SK-N-SH treated with all-trans-retinoic acid at 6 μM for 48 hours (cell line): ENCODE data around the gene ARFGAP3.

Source experiments
- ATAC-seq: fragments of 200-7000 bp; cut with Tn5 transposase; 3 replicates; pipeline ENCODE4 v1.9.1; 2020; ENCODE audit warnings: mild to moderate bottlenecking, moderate library complexity
- ARNTL ChIP-seq: fragments of 450-650 bp; formaldehyde crosslinking; IDR thresholded peaks from 2 replicates; pipeline ENCODE4 v1.5.0; 2020; ENCODE audit warnings: low read depth, mild to moderate bottlenecking, moderate library complexity, borderline replicate concordance
- BACH2 ChIP-seq: fragments of 250-450 bp; sonication (Bioruptor Pico); IDR thresholded peaks from 2 replicates; pipeline ENCODE4 v1.9.0; 2021; ENCODE audit warnings: mild to moderate bottlenecking, borderline replicate concordance
- CREB5 ChIP-seq: fragments of 250-450 bp; sonication (Bioruptor Pico); IDR thresholded peaks from 2 replicates; pipeline ENCODE4 v1.5.1; 2020; ENCODE audit warnings: low read depth, mild to moderate bottlenecking, moderate library complexity
- CSDC2 ChIP-seq: fragments of 250-450 bp; sonication (Bioruptor Pico); IDR thresholded peaks from 2 replicates; pipeline ENCODE4 v1.5.0; 2020; ENCODE audit warnings: mild to moderate bottlenecking, moderate library complexity
- ESRRG ChIP-seq: fragments of 250-450 bp; sonication (Bioruptor Pico); IDR thresholded peaks from 2 replicates; pipeline ENCODE4 v1.6.1; 2021; ENCODE audit warnings: mild to moderate bottlenecking
- GLIS3 ChIP-seq: fragments of 250-450 bp; sonication (Bioruptor Pico); IDR thresholded peaks from 2 replicates; pipeline ENCODE4 v1.5.0; 2020; ENCODE audit warnings: mild to moderate bottlenecking, moderate library complexity
- ISL1 ChIP-seq: fragments of 250-450 bp; sonication (Bioruptor Pico); IDR thresholded peaks from 2 replicates; pipeline ENCODE4 v2.1.2; 2022; ENCODE audit warnings: mild to moderate bottlenecking, moderate library complexity
- OSR1 ChIP-seq: fragments of 250-450 bp; sonication (Bioruptor Pico); IDR thresholded peaks from 2 replicates; pipeline ENCODE4 v1.8.0; 2022; ENCODE audit warnings: moderate library complexity, mild to moderate bottlenecking, inconsistent platforms
- PPARA ChIP-seq: fragments of 250-450 bp; sonication (Bioruptor Pico); IDR thresholded peaks from 2 replicates; pipeline ENCODE4 v1.5.0; 2020; ENCODE audit warnings: mild to moderate bottlenecking, borderline replicate concordance
- RARB ChIP-seq: fragments of 250-450 bp; sonication (Bioruptor Pico); IDR thresholded peaks from 2 replicates; pipeline ENCODE4 v1.8.0; 2021; ENCODE audit warnings: mild to moderate bottlenecking, moderate library complexity
- SNAI2 ChIP-seq: fragments of 250-450 bp; sonication (Bioruptor Pico); IDR thresholded peaks from 2 replicates; pipeline ENCODE4 v1.5.0; 2020; ENCODE audit warnings: mild to moderate bottlenecking, moderate library complexity
- TCF4 ChIP-seq: fragments of 250-450 bp; sonication (Bioruptor Pico); IDR thresholded peaks from 2 replicates; pipeline ENCODE4 v1.8.0; 2021; ENCODE audit warnings: mild to moderate bottlenecking, moderate library complexity, borderline replicate concordance
- TOX ChIP-seq: fragments of 250-450 bp; sonication (Bioruptor Pico); IDR thresholded peaks from 2 replicates; pipeline ENCODE4 v1.8.0; 2021; ENCODE audit warnings: mild to moderate bottlenecking, moderate library complexity, borderline replicate concordance
- TSHZ2 ChIP-seq: fragments of 250-450 bp; sonication (Bioruptor Pico); IDR thresholded peaks from 2 replicates; pipeline ENCODE4 v1.5.0; 2020; ENCODE audit warnings: mild to moderate bottlenecking, moderate library complexity
- ZC3H10 ChIP-seq: fragments of 250-450 bp; sonication (Bioruptor Pico); IDR thresholded peaks from 2 replicates; pipeline ENCODE4 v1.5.1; 2021; ENCODE audit warnings: mild to moderate bottlenecking, moderate library complexity
- ZFP3 ChIP-seq: fragments of 250-450 bp; sonication (Bioruptor Pico); IDR thresholded peaks from 2 replicates; pipeline ENCODE4 v1.5.0; 2020; ENCODE audit warnings: mild to moderate bottlenecking, moderate library complexity
- ZFP30 ChIP-seq: fragments of 450-650 bp; formaldehyde crosslinking; IDR thresholded peaks from 2 replicates; pipeline ENCODE4 v1.5.0; 2022; ENCODE audit warnings: mild to moderate bottlenecking, moderate library complexity
- ZNF565 ChIP-seq: fragments of 450-650 bp; formaldehyde crosslinking; conservative IDR thresholded peaks from 2 replicates; pipeline ENCODE4 v1.5.0; 2020; ENCODE audit warnings: low read depth, mild to moderate bottlenecking, moderate library complexity
- ZNF70 ChIP-seq: fragments of 450-650 bp; formaldehyde crosslinking; IDR thresholded peaks from 2 replicates; pipeline ENCODE4 v1.5.0; 2020; ENCODE audit warnings: mild to moderate bottlenecking, moderate library complexity
- ZNF8 ChIP-seq: fragments of 450-650 bp; formaldehyde crosslinking; IDR thresholded peaks from 2 replicates; pipeline ENCODE4 v1.5.0; 2020; ENCODE audit warnings: mild to moderate bottlenecking, moderate library complexity
- TF ChIP-seq, protein P1 (sequence below): fragments of 250-450 bp; sonication (Bioruptor Pico); IDR thresholded peaks from 2 replicates; pipeline ENCODE4 v1.5.1; 2021; ENCODE audit warnings: mild to moderate bottlenecking, moderate library complexity
- TF ChIP-seq, protein P2 (sequence below): fragments of 250-450 bp; sonication (Bioruptor Pico); IDR thresholded peaks from 2 replicates; pipeline ENCODE4 v1.8.0; 2021; ENCODE audit warnings: low read depth, mild to moderate bottlenecking, moderate library complexity, borderline replicate concordance

ARFGAP3 gene

DNA sequence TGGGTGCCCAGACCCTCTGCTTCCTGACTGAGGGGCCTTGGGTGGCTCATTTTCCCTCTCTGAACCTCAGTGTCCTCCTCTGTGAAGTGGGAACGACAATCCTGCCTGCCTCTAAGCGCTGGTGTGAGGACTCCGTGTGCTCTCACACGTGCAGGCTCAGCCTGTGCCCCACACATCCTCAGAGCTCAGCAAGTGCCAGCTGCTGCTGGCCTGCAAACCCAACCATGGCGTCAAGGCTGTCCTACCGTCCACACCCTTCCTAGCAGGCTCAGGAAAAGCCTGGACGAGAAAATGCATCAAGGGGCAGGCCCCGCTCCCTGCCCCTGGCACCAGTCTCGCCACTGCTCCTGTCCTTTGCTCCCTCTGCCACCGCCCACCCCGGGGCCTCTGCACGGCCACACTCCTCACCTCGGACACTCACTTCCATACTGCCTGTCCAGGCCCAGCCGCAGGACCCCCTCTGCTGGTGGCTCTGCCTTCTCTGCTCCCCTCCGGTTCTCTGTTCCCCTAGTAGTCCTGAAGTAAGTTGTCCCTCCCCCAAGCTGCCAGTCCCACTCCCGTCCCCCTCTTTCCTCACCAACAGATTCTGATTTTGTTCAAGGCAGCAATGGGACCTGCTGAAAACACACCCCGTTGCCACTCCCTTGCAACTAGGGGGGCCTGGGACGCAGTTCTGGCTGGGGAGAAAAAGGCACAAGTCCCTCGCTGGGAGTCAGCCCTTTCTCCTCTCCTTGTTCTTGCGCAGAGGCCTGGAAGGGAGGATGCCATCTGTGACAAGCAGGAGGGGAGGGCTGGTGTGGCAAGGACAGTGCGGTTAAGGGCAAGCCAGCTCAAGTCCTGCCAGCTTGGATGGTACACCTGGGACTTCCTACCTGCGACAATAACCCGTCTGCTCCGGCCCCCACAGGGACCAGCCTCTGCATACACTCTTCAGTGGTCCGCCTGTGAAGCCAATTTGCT lies 62.2 kb downstream of the ARFGAP3 start (continued):
- no peak for TF ChIP-seq TSHZ2 (CRISPR knock-in tag)
- no peak for TF ChIP-seq SNAI2
- no peak for TF ChIP-seq ISL1
- no peak for TF ChIP-seq GLIS3
- TF ChIP-seq ZC3H10, result no peak
- TF ChIP-seq ZNF70, result no peak
- TF ChIP-seq ZFP30 (CRISPR knock-in tag), result no peak
- TF ChIP-seq TCF4 (CRISPR knock-in tag), result no peak
- TF ChIP-seq OSR1 (CRISPR knock-in tag), result no peak

- TF ChIP-seq ZFP3 (CRISPR knock-in tag), result no peak
- no peak for ATAC-seq
Measured at GRCh38 chr22:42793848-42794405, 63.1 kb downstream of the ARFGAP3 start.

- no peak for ATAC-seq
- TF ChIP-seq TCF4 (CRISPR knock-in tag) (no peak), ZFP30 (CRISPR knock-in tag) (no peak), ESRRG (no peak), CREB5 (CRISPR knock-in tag) (no peak), CSDC2 (CRISPR knock-in tag) (no peak), ZNF565 (CRISPR knock-in tag) (no peak), TOX (no peak), OSR1 (CRISPR knock-in tag) (no peak), ZFP3 (CRISPR knock-in tag) (no peak)
Measured at GRCh38 chr22:42792909-42793847, 63.9 kb downstream of the ARFGAP3 start.

- ATAC-seq, result no peak
- TF ChIP-seq ZNF8 (CRISPR knock-in tag) (no peak), BACH2 (CRISPR knock-in tag) (no peak), TSHZ2 (CRISPR knock-in tag) (no peak), CREB5 (CRISPR knock-in tag) (no peak), ZFP30 (CRISPR knock-in tag) (no peak), ZFP3 (CRISPR knock-in tag) (no peak), RARB (CRISPR knock-in tag) (no peak), ZNF565 (CRISPR knock-in tag) (no peak), SNAI2 (no peak), GLIS3 (no peak), ARNTL (no peak), ZNF70 (no peak), ISL1 (no peak), PPARA (no peak)
- TF ChIP-seq, protein P1, sequence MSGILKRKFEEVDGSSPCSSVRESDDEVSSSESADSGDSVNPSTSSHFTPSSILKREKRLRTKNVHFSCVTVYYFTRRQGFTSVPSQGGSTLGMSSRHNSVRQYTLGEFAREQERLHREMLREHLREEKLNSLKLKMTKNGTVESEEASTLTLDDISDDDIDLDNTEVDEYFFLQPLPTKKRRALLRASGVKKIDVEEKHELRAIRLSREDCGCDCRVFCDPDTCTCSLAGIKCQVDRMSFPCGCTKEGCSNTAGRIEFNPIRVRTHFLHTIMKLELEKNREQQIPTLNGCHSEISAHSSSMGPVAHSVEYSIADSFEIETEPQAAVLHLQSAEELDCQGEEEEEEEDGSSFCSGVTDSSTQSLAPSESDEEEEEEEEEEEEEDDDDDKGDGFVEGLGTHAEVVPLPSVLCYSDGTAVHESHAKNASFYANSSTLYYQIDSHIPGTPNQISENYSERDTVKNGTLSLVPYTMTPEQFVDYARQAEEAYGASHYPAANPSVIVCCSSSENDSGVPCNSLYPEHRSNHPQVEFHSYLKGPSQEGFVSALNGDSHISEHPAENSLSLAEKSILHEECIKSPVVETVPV (CRISPR knock-in tag), result no peak
- TF ChIP-seq, protein P2, sequence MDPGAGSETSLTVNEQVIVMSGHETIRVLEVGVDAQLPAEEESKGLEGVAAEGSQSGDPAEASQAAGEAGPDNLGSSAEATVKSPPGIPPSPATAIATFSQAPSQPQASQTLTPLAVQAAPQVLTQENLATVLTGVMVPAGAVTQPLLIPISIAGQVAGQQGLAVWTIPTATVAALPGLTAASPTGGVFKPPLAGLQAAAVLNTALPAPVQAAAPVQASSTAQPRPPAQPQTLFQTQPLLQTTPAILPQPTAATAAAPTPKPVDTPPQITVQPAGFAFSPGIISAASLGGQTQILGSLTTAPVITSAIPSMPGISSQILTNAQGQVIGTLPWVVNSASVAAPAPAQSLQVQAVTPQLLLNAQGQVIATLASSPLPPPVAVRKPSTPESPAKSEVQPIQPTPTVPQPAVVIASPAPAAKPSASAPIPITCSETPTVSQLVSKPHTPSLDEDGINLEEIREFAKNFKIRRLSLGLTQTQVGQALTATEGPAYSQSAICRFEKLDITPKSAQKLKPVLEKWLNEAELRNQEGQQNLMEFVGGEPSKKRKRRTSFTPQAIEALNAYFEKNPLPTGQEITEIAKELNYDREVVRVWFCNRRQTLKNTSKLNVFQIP (CRISPR knock-in tag), result no peak
Measured at GRCh38 chr22:42792453-42792908, 64.6 kb downstream of the ARFGAP3 start.
